Measurements from ENCODE around the gene SDHAF2.

The SDHAF2 gene

DNA sequence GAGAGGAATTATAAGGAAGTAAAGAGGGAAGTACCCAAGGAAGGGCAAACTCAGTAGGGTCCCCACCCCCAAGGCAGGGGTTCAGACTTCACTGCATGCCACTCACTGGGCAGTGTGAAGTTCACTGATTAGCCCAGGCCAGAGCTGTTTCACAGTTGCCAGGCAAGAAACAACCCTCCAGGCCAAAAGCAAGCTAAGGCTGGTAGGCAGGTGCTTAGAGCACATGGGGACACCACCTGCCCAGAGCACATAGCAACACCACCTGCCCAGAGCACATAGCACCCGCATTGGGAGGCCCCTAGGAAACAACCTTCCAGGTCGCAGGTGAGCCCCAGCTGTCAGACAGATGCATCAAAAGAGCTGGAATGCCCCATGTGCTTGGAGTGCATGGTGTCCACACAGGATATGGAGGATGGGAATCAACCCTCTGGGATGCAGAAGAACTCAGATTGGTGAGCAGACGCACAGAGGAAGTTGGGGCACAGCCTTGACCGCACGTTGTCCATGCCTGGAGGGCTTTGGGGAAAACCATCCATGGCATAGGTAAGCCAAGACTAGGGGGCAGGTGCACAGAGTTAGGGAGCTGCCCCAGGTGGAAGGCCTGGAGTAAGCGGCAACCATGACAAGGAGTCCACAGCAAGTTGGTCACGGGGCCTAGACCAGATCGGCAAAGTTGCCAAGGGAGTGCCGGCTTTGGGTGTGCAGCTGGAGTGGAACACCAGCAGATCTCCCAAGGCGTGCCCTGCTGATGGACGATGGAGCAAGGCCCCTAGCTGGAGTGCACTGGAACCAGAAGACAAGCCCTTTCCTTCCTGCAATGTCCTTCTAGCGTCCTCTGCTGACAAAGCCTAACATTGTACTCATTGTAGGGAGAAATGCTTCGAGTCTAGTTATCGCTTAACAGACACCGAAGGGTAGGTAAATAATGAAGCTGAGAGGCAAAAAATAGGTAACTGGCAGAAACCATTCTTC is 45.4 kb upstream of the SDHAF2 start:
- peak; percentile 55 for ATAC-seq
- TF ChIP-seq ISL1 (CRISPR knock-in tag; IDR thresholded peaks at IDR 0.05) (no peak), ZC3H10 (CRISPR knock-in tag; IDR thresholded peaks at IDR 0.05) (no peak), ESRRG (CRISPR knock-in tag; IDR thresholded peaks at IDR 0.05) (no peak), CSDC2 (CRISPR knock-in tag; IDR thresholded peaks at IDR 0.05) (no peak), CSRNP3 (CRISPR knock-in tag; IDR thresholded peaks at IDR 0.05) (no peak), ZFP30 (CRISPR knock-in tag; IDR thresholded peaks at IDR 0.05) (no peak), ARNTL (CRISPR knock-in tag; IDR thresholded peaks at IDR 0.05; ENCODE audit: borderline replicate concordance, low read depth) (no peak), TCF4 (CRISPR knock-in tag; IDR thresholded peaks at IDR 0.05; ENCODE audit: borderline replicate concordance) (no peak), SNAI2 (CRISPR knock-in tag; IDR thresholded peaks at IDR 0.05) (no peak), ZNF8 (CRISPR knock-in tag; IDR thresholded peaks at IDR 0.05) (no peak)
- TF ChIP-seq, protein P1, sequence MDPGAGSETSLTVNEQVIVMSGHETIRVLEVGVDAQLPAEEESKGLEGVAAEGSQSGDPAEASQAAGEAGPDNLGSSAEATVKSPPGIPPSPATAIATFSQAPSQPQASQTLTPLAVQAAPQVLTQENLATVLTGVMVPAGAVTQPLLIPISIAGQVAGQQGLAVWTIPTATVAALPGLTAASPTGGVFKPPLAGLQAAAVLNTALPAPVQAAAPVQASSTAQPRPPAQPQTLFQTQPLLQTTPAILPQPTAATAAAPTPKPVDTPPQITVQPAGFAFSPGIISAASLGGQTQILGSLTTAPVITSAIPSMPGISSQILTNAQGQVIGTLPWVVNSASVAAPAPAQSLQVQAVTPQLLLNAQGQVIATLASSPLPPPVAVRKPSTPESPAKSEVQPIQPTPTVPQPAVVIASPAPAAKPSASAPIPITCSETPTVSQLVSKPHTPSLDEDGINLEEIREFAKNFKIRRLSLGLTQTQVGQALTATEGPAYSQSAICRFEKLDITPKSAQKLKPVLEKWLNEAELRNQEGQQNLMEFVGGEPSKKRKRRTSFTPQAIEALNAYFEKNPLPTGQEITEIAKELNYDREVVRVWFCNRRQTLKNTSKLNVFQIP (CRISPR knock-in tag; IDR thresholded peaks at IDR 0.05; ENCODE audit: borderline replicate concordance, low read depth): no peak
- TF ChIP-seq, protein P2, sequence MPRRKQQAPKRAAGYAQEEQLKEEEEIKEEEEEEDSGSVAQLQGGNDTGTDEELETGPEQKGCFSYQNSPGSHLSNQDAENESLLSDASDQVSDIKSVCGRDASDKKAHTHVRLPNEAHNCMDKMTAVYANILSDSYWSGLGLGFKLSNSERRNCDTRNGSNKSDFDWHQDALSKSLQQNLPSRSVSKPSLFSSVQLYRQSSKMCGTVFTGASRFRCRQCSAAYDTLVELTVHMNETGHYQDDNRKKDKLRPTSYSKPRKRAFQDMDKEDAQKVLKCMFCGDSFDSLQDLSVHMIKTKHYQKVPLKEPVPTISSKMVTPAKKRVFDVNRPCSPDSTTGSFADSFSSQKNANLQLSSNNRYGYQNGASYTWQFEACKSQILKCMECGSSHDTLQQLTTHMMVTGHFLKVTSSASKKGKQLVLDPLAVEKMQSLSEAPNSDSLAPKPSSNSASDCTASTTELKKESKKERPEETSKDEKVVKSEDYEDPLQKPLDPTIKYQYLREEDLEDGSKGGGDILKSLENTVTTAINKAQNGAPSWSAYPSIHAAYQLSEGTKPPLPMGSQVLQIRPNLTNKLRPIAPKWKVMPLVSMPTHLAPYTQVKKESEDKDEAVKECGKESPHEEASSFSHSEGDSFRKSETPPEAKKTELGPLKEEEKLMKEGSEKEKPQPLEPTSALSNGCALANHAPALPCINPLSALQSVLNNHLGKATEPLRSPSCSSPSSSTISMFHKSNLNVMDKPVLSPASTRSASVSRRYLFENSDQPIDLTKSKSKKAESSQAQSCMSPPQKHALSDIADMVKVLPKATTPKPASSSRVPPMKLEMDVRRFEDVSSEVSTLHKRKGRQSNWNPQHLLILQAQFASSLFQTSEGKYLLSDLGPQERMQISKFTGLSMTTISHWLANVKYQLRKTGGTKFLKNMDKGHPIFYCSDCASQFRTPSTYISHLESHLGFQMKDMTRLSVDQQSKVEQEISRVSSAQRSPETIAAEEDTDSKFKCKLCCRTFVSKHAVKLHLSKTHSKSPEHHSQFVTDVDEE (CRISPR knock-in tag; IDR thresholded peaks at IDR 0.05): no peak

GRCh38 chr11:61390161-61390560 is 39.8 kb upstream of the SDHAF2 start:
- TF ChIP-seq CSDC2 (CRISPR knock-in tag; IDR thresholded peaks at IDR 0.05) (no peak), SNAI2 (CRISPR knock-in tag; IDR thresholded peaks at IDR 0.05) (no peak), ZFP30 (CRISPR knock-in tag; IDR thresholded peaks at IDR 0.05) (no peak), PPARA (CRISPR knock-in tag; IDR thresholded peaks at IDR 0.05; ENCODE audit: borderline replicate concordance) (no peak), ZNF565 (CRISPR knock-in tag; conservative IDR thresholded peaks at IDR 0.05; ENCODE audit: low read depth) (no peak), TCF4 (CRISPR knock-in tag; IDR thresholded peaks at IDR 0.05; ENCODE audit: borderline replicate concordance) (no peak), ZNF8 (CRISPR knock-in tag; IDR thresholded peaks at IDR 0.05) (no peak), ISL1 (CRISPR knock-in tag; IDR thresholded peaks at IDR 0.05) (no peak), ESRRG (CRISPR knock-in tag; IDR thresholded peaks at IDR 0.05) (no peak), ZC3H10 (CRISPR knock-in tag; IDR thresholded peaks at IDR 0.05) (no peak), ARNTL (CRISPR knock-in tag; IDR thresholded peaks at IDR 0.05; ENCODE audit: borderline replicate concordance, low read depth) (no peak), TOX (CRISPR knock-in tag; IDR thresholded peaks at IDR 0.05; ENCODE audit: borderline replicate concordance) (no peak), CSRNP3 (CRISPR knock-in tag; IDR thresholded peaks at IDR 0.05) (no peak), RARB (CRISPR knock-in tag; IDR thresholded peaks at IDR 0.05) (no peak), GLIS3 (CRISPR knock-in tag; IDR thresholded peaks at IDR 0.05) (no peak), ZNF70 (CRISPR knock-in tag; IDR thresholded peaks at IDR 0.05) (no peak), OSR1 (CRISPR knock-in tag; IDR thresholded peaks at IDR 0.05) (no peak)
- TF ChIP-seq, protein P3, sequence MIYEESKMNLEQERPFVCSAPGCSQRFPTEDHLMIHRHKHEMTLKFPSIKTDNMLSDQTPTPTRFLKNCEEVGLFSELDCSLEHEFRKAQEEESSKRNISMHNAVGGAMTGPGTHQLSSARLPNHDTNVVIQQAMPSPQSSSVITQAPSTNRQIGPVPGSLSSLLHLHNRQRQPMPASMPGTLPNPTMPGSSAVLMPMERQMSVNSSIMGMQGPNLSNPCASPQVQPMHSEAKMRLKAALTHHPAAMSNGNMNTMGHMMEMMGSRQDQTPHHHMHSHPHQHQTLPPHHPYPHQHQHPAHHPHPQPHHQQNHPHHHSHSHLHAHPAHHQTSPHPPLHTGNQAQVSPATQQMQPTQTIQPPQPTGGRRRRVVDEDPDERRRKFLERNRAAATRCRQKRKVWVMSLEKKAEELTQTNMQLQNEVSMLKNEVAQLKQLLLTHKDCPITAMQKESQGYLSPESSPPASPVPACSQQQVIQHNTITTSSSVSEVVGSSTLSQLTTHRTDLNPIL (CRISPR knock-in tag; IDR thresholded peaks at IDR 0.05; ENCODE audit: low read depth): no peak
- TF ChIP-seq, protein P4, sequence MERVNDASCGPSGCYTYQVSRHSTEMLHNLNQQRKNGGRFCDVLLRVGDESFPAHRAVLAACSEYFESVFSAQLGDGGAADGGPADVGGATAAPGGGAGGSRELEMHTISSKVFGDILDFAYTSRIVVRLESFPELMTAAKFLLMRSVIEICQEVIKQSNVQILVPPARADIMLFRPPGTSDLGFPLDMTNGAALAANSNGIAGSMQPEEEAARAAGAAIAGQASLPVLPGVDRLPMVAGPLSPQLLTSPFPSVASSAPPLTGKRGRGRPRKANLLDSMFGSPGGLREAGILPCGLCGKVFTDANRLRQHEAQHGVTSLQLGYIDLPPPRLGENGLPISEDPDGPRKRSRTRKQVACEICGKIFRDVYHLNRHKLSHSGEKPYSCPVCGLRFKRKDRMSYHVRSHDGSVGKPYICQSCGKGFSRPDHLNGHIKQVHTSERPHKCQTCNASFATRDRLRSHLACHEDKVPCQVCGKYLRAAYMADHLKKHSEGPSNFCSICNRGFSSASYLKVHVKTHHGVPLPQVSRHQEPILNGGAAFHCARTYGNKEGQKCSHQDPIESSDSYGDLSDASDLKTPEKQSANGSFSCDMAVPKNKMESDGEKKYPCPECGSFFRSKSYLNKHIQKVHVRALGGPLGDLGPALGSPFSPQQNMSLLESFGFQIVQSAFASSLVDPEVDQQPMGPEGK (CRISPR knock-in tag; IDR thresholded peaks at IDR 0.05; ENCODE audit: borderline replicate concordance): no peak
- TF ChIP-seq, protein P1 (CRISPR knock-in tag; IDR thresholded peaks at IDR 0.05; ENCODE audit: borderline replicate concordance, low read depth): no peak

More at GRCh38 chr11:61390161-61390560, 39.8 kb upstream of the SDHAF2 start:
- ATAC-seq: no peak

All from SK-N-SH treated with all-trans-retinoic acid at 6 μM for 48 hours (cell line).